Erythroblast (primary cell): ENCODE measurements around the gene TMEM259.

Source experiments
- GATA1 ChIP-seq: IDR thresholded peaks from 2 replicates; pipeline ENCODE4 v1.6.1; 2011; ENCODE audit warnings: low read depth, mild to moderate bottlenecking, control low read depth, low read length, moderate library complexity
- POLR2A ChIP-seq: IDR thresholded peaks from 2 replicates; pipeline ENCODE4 v1.6.1; 2011; ENCODE audit warnings: mild to moderate bottlenecking, low read length

DNA sequence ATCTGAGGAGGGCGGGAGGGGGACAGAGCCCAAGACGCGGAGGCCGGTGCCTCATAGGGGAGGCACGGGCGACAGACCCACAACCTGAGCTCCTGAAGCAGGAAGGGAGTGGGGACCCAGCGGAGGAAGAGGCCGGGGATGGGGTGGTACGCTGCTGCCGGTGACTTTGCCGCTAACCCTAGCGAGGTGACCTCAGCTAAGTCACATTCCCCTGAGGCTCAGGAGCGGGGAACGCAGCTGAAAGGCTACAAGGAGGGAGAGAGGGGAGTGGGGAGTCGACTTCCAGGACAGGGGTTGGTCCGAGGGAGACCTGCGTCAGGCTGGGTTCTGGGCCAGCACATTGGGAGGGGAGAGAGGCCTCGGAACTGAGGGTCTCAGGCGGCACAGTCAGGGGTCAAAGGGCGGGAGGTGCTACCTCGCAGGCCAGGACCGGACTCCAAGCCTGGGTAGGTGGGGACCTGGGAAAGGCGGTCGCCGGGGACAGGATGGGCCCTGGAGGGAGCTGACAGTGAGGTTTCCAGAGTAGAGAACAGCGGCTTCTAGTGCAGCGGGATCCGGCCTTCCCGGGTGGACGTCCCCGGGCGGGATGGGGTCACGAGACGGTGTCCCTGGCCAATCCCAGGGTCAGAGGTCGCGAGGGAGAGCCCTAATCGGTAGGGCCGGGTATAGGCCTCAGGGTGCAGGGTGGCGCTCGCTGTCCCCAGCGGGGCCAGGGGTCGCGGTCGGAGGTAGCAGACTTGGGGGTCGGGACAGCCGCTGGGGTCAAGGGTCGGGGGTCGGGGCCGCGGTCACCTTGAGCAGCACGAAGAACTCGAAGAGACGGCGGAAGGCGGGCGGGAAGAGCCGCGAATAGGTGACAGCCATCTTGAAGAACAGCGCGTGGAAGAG, 699 bp downstream of the TMEM259 start:
- TF ChIP-seq POLR2A (no peak), GATA1 (no peak)
